Breast epithelium (tissue), 4 donors: Measurements from ENCODE around the gene ARX. TPM values are rescaled to one million over a fixed set of nuclear protein-coding genes. Genes with fewer than 3 reads are reported as not detected.
A peak's percentile ranks its signal among the peaks of the same experiment; 100 is the strongest.

ENCODE experiments used
- DNase-seq, 2 donors: peaks; one replicate each; pipeline ENCODE4 v3.0.0-alpha.2; 2019; ENCODE audit warnings: low spot score in 2 of 2
- H3K27ac ChIP-seq, 2 donors: fragments of 200-600 bp; sonication (generic) in 1 of 2; one replicate each; pipeline ENCODE4 v1.5.1; 2016 to 2019; ENCODE audit warnings: mild to moderate bottlenecking in 1 of 2
- H3K27me3 ChIP-seq, 2 donors: fragments of 200-600 bp; sonication (generic) in 1 of 2; one replicate each; pipeline versions ENCODE4 v1.5.1 to v1.6.0; 2017 to 2019; ENCODE audit warnings: control low read depth in 1 of 2, mild to moderate bottlenecking in 1 of 2
- H3K36me3 ChIP-seq: fragments of 200-600 bp; one replicate; pipeline ENCODE4 v1.5.1; 2019
- H3K4me1 ChIP-seq, 2 donors: fragments of 200-600 bp; sonication (generic); one replicate each; pipeline ENCODE4 v1.5.1; 2016 to 2019; ENCODE audit warnings: control low read depth in 1 of 2
- H3K4me3 ChIP-seq, 3 donors: fragments of 200-600 bp; sonication (generic); 1 replicate in 2 of 3; 2 replicates in 1 of 3; pipeline ENCODE4 v1.5.1; 2016 to 2019; ENCODE audit warnings: mild to moderate bottlenecking in 3 of 3, moderate library complexity in 2 of 3
- H3K9me3 ChIP-seq, 2 donors: fragments of 200-600 bp; sonication (generic) in 1 of 2; one replicate each; pipeline ENCODE4 v1.5.1; 2016 to 2019; ENCODE audit warnings: control low read depth in 1 of 2
- POLR2A ChIP-seq: fragments of 450-650 bp; IDR thresholded peaks from one replicate; pipeline ENCODE4 v1.6.1; 2016; ENCODE audit warnings: antibody characterized with exemption, mild to moderate bottlenecking, moderate library complexity
- POLR2AphosphoS5 ChIP-seq, 3 donors: sonication (generic); formaldehyde crosslinking; IDR thresholded peaks; one replicate each; pipeline ENCODE4 v1.6.1; 2017; ENCODE audit warnings: antibody characterized with exemption in 3 of 3
- intact Hi-C: fragments of 100-400 bp; cut with DNase I; formaldehyde crosslinking; loops from one replicate; pipeline ENCODE4 v1.15.1; 2023; ENCODE audit warnings: low total_unique reads
- total RNA-seq, 3 donors: library from RNA; depleted of rRNA; stranded (reverse); fragments of >200 nt; gene quantifications; one replicate each; pipeline ENCODE4 v1.1.0, GENCODE V29; 2016
- TF ChIP-seq, protein P1 (sequence below), 3 donors: fragments of 450-650 bp; IDR thresholded peaks; one replicate each; pipeline ENCODE4 v1.5.1; 2016 to 2017; ENCODE audit warnings: antibody characterized with exemption in 3 of 3, mild to moderate bottlenecking in 3 of 3, moderate library complexity in 3 of 3

The ARX gene
- total RNA-seq, 3 donors from 2014 or later: 0.33 TPM; not detected in 2

DNA sequence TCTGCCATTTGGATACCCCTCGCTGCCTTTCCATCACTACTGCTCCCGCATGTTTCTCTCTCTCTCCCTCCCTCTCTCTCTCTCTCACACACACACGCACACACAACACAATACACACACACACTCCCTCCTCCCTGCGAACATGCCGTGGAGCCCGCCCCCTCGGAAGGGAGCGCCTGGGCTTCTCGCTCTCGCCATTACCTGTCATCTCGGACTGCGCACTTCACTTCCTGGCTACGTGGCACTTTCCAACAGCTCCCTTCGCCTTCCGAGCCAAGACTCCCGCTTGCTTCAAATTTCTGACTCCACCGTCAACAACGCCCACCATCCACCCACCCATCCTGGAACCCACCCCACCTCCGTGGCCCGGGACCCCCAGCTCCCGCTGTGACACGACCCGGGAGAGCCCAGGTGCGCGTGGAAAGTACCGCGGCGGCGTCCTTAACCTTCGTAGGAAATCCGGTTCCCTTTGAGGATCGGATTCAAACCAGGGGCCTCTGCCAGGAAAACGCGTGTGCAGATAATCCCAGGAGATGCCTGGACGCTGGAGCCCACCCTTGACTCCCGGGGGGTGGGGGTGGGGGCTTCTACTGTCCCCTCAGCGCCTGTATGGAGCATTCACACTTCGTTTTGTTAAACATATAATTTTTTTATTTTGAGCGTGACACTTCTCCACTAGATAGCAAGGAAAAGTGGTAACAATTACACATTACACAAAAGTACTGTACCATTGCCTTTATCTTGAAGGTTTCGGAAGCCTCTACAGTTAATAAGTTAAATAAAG, 12.5 kb downstream of the ARX start:
- no peak for DNase-seq
- Histone ChIP-seq H3K27me3 (peaks cover 0 to 96% of the 10 kb centered on the region in 2 donors), H3K4me3 (peak overlapping the region in 1 of 3 donors; percentile 40), H3K36me3 (no peaks in the 10 kb centered on the region), H3K9me3 (no peaks in the 10 kb centered on the region), H3K27ac (no peak overlapping the region), H3K4me1 (no peaks in the 10 kb centered on the region)
- intact Hi-C loops: no loop called here
- TF ChIP-seq, protein P1, sequence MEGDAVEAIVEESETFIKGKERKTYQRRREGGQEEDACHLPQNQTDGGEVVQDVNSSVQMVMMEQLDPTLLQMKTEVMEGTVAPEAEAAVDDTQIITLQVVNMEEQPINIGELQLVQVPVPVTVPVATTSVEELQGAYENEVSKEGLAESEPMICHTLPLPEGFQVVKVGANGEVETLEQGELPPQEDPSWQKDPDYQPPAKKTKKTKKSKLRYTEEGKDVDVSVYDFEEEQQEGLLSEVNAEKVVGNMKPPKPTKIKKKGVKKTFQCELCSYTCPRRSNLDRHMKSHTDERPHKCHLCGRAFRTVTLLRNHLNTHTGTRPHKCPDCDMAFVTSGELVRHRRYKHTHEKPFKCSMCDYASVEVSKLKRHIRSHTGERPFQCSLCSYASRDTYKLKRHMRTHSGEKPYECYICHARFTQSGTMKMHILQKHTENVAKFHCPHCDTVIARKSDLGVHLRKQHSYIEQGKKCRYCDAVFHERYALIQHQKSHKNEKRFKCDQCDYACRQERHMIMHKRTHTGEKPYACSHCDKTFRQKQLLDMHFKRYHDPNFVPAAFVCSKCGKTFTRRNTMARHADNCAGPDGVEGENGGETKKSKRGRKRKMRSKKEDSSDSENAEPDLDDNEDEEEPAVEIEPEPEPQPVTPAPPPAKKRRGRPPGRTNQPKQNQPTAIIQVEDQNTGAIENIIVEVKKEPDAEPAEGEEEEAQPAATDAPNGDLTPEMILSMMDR (IDR thresholded peaks at IDR 0.05): no peak
- no peak for TF ChIP-seq POLR2A
- TF ChIP-seq POLR2AphosphoS5 (IDR thresholded peaks at IDR 0.05): no peak

DNA sequence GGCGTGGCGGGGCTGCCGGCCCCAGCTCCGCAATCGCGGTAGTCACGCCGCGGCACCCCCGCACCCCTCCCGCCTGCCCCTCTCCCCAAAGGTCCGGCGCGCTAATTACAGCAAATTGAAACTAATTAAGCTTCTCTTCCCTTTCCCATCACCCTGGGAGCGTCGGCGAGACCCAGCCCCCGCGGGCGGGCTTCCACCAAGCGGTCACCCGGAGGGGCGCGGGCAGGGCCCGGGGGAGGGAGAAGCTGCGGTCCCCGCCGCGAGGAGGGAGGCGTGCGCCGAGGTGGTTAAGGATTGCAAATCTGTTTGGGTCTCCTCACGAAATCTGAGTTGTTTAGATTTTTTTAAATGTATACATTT, 13.1 kb downstream of the ARX start:
- H3K27ac ChIP-seq: no peak overlapping the region
- H3K27me3 ChIP-seq: peaks cover 0 to 90% of the 10 kb centered on the region in 2 donors
- peak overlapping the region in 1 of 3 donors; percentile 40 for H3K4me3 ChIP-seq
- H3K9me3 ChIP-seq: no peaks in the 10 kb centered on the region
- intact Hi-C loops: no loop called here
- H3K36me3 ChIP-seq: no peaks in the 10 kb centered on the region
- H3K4me1 ChIP-seq: no peaks in the 10 kb centered on the region
- TF ChIP-seq, protein P1 (IDR thresholded peaks at IDR 0.05): no peak
- TF ChIP-seq POLR2A (no peak), POLR2AphosphoS5 (IDR thresholded peaks at IDR 0.05) (no peak)
- DNase-seq: no peak

DNA sequence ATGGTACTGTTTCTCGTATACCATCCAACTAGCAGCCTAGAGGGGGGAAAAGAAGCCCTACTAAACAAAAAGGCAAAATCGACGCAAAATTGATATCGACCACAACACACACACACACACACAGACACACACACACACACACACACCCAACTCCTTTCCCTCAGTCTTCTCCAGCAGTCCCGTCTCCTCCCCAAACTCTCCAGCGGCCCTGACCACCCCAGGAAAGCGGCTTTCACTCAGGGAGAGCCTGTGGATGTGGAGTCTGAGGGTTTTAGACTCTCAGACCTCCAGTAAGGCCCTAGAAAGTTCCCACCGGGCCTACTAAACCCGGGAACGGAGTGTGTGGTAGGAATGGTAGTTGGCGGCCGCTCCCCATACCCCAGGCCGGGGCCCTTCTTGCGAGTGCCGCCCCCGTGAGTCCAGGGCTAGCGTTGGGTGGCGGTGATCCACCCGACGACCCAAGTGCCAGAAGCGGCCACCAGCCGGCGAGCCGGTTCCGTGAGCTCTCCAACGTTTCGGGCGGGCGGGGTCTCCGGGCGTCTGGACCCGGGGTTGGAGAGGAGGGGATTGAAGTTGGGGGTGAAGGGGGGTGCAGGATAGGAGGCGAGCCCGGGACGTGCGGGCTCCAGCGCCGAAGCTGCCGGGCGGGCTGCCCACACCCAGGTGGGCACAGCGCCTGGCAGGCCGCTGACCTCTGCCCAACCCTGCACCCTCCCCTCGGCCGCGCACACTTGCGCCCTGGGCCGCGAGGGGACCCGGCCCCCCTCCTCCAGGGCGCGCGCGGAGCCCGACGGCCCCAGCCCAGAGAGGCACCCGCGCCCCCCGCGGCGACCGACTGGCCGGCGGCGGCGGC, 13.7 kb downstream of the ARX start:
- Histone ChIP-seq H3K36me3 (no peaks in the 10 kb centered on the region), H3K27ac (no peak overlapping the region), H3K9me3 (no peaks in the 10 kb centered on the region), H3K4me3 (peak overlapping the region in 1 of 3 donors; percentile 40), H3K27me3 (peaks cover 0 to 84% of the 10 kb centered on the region in 2 donors), H3K4me1 (no peaks in the 10 kb centered on the region)
- no peak for DNase-seq
- intact Hi-C loops: no loop called here
- TF ChIP-seq, protein P1 (IDR thresholded peaks at IDR 0.05): no peak
- TF ChIP-seq POLR2A (no peak), POLR2AphosphoS5 (IDR thresholded peaks at IDR 0.05) (no peak)

DNA sequence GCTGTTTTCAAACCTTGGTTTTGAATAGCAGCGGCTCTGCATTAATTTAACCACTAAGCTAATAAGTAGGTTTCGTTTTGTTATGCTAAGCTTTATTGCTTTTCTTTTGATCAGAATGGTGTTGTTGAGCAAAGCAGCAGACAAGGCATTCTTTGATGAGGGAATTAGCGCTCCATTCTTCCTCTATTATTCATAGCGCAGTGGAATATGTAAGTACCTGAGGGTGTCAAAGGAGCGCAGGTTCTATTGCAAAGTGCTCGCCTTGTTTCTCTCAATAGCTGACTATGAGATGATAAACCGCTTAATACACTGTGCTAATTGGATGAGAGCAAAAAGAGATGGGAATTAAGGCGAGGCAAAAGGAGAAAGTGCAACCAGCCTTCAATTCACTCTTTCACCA, 16.3 kb downstream of the ARX start:
- no peaks in the 10 kb centered on the region for H3K4me1 ChIP-seq
- H3K4me3 ChIP-seq: no peak overlapping the region
- no peak overlapping the region for H3K27ac ChIP-seq
- TF ChIP-seq POLR2AphosphoS5 (IDR thresholded peaks at IDR 0.05) (no peak), POLR2A (no peak)
- TF ChIP-seq, protein P1 (IDR thresholded peaks at IDR 0.05): no peak
- H3K27me3 ChIP-seq: peaks cover 0 to 80% of the 10 kb centered on the region in 2 donors
- DNase-seq: no peak
- intact Hi-C loops: no loop called here
- H3K9me3 ChIP-seq: no peaks in the 10 kb centered on the region
- no peaks in the 10 kb centered on the region for H3K36me3 ChIP-seq
